C4-2B (cell line): ENCODE results near the gene ZNF774.
"Not testable (repeated sequence)": the region's sequence is repeated elsewhere in the genome, so short reads cannot be mapped to it uniquely, and the experiment has no call there.

Source experiments
- H3K27ac ChIP-seq: fragments of 450-650 bp; 2 replicates; pipeline ENCODE4 v1.5.1; 2017
- ZFX ChIP-seq: fragments of 450-650 bp; IDR thresholded peaks from 2 replicates; pipeline ENCODE4 v1.6.1; 2017
- TF ChIP-seq, protein P1 (sequence below): fragments of 450-650 bp; conservative IDR thresholded peaks from 2 replicates; pipeline ENCODE4 v1.5.1; 2017; ENCODE audit warnings: mild to moderate bottlenecking

The ZNF774 gene

DNA sequence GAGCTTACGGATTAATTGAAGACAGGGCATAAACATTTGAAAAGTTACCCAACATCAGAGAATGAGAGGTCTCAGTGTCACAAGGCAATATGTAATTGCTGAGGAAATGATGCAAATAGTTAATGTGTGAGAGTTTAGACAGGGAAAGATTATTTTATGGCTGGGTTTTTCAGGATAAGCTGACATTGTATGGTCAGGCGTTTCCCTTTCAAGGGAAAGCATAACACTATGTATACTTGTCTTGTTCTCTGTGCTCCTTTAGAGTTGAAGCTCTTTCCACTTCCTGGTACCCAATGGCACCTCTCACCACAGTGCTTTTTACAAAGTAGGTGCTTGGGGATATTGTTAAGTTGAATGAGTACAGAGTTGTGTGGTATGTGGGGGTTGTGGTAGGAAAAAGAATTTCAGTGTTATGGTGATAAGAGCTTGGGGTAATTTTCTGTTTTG is 55.8 kb downstream of the ZNF774 start:
- TF ChIP-seq, protein P1, sequence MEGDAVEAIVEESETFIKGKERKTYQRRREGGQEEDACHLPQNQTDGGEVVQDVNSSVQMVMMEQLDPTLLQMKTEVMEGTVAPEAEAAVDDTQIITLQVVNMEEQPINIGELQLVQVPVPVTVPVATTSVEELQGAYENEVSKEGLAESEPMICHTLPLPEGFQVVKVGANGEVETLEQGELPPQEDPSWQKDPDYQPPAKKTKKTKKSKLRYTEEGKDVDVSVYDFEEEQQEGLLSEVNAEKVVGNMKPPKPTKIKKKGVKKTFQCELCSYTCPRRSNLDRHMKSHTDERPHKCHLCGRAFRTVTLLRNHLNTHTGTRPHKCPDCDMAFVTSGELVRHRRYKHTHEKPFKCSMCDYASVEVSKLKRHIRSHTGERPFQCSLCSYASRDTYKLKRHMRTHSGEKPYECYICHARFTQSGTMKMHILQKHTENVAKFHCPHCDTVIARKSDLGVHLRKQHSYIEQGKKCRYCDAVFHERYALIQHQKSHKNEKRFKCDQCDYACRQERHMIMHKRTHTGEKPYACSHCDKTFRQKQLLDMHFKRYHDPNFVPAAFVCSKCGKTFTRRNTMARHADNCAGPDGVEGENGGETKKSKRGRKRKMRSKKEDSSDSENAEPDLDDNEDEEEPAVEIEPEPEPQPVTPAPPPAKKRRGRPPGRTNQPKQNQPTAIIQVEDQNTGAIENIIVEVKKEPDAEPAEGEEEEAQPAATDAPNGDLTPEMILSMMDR: no peak
- H3K27ac ChIP-seq: no peak overlapping the region

DNA sequence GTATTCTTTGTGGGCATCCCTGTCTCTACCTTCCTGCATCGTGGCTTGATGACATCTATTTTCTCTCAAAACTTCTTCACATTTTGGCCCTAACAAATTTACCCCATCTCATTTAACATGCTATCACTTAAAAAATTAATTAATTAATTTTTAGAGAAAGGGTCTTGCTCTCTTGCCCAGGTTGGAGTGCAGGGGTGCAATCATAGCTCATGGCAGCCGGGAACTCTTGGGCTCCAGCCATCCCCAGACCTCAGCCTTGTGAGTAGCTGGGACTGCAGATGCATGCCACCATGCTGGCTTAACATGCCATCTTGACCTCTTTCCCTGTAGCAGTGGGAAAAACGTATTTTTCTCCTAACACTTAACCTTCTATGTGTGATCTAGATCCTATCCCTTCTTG is 56.6 kb downstream of the ZNF774 start:
- no peak overlapping the region for H3K27ac ChIP-seq
- TF ChIP-seq, protein P1: no peak
- no peak for TF ChIP-seq ZFX

DNA sequence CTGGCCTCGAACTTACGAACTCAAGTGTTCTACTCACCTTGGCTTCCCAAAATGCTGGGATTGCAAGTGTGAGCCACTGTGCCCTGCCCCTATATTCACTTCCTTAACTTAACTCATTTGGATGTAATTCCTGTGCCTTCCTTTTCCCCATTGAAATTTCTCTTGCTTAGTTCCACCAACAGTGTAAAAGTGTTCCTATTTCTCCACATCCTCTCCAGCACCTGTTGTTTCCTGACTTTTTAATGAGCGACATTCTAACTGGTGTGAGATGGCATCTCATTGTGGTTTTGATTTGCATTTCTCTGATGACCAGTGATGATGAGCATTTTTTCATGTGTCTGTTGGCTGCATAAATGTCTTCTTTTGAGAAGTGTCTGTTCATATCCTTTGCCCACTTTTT is 57.5 kb downstream of the ZNF774 start:
- H3K27ac ChIP-seq: not testable (repeated sequence)

DNA sequence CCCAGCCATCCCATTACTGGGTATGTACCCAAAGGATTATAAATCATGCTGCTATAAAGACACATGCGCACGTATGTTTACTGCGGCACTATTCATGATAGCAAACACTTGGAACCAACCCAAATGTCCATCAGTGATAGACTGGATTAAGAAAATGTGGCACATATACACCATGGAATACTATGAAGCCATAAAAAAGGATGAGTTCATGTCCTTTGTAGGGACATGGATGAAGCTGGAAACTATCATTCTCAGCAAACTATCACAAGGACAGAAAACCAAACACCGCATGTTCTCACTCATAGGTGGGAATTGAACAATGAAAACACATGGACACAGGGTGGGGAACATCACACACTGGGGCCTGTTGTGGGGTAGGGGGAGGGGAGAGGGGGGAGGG is 58.2 kb downstream of the ZNF774 start:
- H3K27ac ChIP-seq: not testable (repeated sequence)

DNA sequence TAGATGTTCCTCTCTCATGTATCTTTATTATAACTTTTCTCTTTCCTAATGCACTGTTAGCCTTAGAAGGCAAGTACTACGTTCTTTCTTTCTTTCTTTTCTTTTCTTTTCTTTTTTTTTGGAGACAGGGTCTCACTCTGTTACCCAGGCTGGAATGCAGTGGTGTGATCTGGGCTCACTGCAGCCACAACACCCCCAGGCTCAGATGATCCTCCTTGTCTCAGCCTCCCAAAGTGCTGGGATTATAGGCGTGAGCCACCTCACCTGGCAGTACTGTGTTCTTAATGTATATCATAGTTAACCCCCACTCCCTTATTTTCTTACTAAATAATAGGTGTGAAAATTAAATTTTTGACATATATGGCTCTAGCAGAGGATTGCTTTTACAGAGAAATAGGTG is 59.1 kb downstream of the ZNF774 start:
- H3K27ac ChIP-seq: no peak overlapping the region
- TF ChIP-seq ZFX: no peak
- TF ChIP-seq, protein P1: no peak
